NCI-H2196 treated with DMSO at 0.1 percent for 48 hours (cell line): ENCODE results near the gene CTNNA1.
"Not testable (repeated sequence)": the region's sequence is repeated elsewhere in the genome, so short reads cannot be mapped to it uniquely, and the experiment has no call there.

Experiments
- DNase-seq: peaks from one replicate; lab custom pipeline; 2025; ENCODE audit not compliant: unreplicated experiment; lab: John Stamatoyannopoulos, UW

CTNNA1 gene

DNA sequence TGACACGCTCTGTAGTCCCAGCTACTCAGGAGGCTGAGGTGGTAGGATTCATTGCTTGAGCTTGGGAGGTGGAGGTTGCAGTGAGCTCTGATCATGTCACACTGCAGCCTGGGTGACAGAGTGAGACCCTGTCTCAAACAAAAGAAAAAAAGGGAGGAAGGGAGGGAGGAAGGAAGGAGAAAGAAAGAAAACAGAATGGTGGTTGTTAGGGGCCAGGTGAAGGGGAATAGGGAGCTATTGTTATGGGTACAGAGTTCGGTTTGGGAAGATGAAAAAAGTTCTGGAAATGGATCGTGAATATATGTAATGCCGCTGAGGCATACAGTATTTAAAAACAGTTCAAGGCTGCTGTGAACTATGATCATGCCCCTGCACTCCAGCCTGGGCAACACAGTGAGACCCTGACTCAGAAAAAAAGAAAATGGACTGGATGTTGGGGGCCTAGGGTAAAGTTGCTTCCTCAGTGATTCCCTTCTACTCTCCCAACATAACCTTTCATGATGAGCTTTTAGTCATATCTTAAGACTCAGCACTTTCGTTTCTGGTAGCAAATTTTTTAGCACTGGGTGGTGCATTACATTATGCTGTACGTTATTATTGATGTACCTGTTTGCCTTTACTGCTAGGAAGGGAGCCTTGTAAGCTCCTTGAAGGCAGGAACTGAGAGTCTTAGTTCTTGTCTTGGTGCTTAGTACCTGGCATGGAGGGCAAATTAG lies 4.0 kb downstream of the CTNNA1 start:
- no peak for DNase-seq

DNA sequence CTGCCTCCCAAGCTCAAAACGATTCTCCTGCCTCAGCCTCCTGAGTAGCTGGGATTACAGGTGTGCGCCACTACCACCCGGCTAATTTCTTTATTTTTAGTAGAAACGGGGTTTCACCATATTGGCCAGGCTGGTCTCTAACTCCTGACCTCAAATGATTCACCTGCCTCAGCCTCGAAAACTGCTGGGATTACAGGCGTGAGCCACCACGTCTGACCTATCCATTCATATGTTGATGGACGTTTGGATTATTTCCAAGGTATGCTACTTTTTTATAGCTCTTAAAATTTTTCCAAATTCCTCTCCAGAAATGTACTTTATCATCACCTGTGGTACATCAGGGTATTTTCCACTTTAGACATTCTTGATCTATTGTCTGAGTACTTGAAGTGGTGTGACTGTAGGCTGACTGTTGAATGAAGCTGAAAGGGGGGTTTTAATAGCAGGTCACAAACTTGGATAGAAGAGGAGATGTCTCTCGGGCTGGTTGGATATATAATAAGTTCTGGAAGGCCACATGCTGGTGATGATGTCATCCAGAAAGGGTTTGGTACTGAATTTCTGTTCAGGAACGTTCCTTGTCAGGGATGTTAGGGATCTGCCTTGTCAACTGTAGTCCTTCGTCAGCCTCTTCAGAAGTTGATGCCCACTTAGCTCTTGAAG lies 7.4 kb downstream of the CTNNA1 start:
- DNase-seq = no peak

DNA sequence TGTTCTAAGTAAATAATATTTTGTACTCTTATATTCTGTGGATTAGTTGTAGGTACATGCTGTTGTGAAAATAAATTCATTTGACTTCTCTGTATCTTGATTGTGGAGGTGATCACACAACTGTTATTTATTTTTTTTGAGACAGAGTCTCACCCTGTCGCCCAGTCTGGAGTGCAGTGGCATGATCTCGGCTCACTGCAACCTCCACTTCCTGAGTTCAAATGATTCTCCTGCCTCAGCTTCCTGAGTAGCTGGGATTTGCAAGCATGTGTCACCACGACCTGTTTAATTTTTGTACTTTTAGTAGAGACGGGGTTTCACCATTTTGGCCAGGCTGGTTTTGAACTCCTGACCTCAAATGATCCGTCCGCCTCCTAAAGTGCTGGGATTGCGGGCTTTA lies 7.9 kb downstream of the CTNNA1 start:
- DNase-seq = not testable (repeated sequence)

DNA sequence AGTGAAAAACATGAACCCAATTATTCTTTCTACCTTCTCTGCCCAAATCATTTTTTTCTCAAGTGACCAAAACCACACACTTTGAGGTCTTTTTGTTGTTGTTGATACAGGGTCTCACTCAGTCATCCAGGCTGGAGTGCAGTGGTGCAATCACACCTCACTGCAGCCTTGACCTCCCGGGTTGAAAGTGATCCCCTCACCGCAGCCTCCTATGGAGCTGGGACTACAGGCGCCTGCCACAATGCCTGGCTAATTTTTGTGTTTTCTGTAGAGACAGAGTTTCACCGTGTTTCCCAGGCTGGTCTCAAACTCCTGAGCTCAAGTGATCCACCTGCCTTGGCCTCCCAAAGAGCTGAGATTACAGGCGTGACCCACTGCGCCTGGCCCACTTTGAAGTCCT lies 8.4 kb downstream of the CTNNA1 start:
- DNase-seq = not testable (repeated sequence)

DNA sequence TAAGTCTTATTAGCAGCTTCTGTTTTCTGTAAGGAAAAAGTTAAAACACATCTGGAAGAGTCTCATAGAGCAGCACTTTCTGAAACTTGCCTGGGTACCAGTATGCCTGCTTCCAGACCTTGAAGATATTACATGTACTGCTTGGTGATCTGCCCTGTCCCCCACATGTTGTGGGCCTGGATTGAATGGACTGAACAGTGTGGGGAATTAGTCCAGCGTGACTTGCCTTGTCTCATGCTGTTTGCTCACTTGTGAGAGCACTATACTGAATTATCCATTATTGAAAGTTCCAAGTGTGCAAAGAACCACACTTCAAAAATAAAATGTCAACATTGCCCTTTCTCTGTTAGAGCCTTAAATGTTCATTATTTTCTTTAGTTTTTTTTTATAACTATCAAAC lies 8.9 kb downstream of the CTNNA1 start:
- DNase-seq = no peak

DNA sequence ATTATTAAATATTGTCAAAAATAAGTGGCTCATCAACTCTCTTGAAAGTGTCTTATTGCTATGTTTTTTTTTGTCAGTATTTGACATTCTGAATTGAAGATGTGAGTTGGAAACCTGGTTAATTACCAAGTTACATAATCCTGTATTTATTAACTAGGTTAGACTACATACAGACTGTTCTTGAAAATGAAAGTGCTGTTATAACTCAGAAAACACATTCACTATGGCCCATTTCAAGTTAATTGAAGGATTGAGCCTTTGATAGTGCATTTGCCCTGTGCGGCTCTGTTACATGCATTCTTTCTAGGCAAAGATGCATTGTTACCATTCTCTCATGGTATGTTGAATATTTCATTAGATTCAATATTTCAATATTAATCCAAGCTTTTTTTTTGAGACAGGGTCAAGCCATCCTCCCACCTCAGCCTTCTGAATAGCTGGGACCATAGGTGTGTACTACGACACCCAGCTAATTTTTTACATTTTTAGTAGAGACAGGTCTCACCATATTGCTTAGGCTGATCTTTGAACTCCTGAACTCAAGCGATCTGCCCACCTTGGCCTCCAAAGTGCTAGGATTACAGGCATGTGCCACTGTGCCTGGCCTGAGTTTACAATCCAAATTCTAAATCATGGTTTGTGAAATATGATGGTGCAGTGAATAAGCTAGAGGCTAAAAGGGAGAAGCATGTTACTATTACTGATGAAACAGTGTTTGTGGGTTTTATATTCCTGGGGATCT lies 10.0 kb downstream of the CTNNA1 start:
- no peak for DNase-seq

DNA sequence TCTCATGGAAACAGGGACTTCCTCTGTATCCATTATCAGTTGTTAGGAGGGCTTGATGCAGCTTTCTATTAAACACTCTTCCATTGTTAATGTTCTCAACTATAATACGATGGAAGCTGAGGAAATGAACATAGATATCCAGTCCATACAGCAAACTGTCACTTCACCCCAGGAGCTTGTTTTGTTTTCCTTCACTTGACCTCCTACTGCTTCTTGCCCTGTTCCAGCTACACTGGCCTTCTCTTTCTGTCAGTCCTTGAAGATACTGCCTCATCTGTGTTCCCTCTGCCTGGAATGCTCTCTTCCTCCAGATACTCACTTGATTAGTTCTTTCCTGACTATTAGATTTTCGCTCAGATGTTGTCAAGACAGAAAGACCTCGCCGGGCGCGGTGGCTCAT lies 17.1 kb downstream of the CTNNA1 start:
- DNase-seq = no peak

DNA sequence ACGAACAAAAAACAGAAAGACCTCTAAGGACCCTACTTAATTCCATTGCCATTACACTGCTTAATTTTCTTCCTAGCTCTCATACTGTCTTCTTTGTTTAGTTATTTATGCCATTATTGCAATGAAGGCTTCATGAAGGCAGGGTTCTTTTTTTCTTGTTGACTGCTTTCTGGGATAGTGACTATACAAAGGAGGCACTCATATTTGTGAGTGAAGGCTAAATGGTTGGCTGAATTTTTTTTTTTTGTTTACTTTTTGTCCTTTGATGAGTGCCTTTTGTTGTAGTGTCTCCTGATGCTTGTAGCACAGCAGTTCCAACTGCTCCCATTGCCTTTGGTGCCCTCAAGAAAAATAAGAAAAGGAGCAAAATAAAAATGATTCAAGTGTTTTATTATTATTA lies 17.8 kb downstream of the CTNNA1 start:
- DNase-seq = no peak

DNA sequence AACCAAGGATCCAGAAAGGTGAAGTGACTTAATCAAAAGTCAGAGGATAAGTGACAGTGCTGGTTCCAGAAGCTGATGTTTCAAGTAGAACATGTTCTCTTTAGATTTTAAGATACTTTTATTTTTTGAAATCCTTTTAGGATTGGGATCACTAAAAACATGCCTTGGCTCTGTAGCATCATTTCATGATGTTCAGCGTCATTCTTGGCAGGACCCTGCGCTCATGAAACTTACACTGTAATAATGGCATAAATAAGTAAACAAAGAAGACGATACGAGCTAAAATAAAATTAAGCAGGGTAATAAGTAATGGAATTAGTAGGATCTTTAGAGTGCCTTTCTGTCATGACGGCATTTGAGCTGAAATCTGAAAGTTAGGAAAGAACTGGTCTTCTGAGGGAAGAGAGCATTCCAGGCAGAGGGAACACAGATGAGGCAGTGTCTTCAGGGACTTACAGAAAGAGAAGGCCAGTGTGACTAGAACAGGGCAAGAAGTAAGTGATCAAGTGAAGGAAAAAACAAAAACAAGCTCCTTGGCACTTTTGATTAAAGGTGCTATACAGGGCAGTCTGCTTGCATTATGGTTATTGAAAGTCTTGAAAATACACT lies 19.9 kb downstream of the CTNNA1 start:
- no peak for DNase-seq

DNA sequence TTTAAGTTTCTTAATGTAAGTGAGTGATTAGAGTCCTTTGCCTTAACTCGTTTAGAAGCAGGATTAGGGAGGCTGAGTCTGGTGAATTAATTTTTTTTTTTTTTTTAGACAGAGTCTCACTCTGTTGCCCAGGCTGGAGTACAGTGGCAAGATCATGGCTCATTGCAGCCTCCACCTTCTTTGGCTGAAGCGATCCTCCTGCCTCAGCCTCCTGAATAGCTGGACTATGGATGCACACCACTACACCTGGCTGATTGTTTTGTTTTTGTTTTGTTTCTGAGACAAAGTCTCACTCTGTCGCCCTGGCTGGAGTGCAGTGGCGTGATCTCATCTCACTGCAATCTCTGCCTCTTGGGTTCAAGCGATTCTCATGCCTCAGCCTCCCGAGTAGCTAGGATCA lies 20.4 kb downstream of the CTNNA1 start:
- DNase-seq = not testable (repeated sequence)

DNA sequence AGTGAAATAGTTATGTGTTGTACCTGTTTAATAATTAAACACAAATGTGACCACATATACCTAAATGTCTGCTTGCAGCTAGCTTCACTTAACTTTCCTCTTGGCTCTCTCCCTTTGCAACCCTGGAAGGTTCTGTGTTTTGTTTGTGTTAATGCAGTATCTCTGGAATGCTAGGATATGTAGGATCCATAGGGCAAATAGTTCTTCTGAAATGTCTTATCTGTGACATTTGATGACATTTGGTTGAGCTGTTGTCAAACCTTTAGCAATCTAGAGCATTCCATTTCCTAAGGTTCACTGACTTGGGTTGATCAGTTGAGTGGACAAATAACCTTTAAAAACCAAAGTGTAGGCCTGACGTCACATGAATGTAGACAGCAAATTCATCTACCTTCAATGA lies 21.8 kb downstream of the CTNNA1 start:
- no peak for DNase-seq

DNA sequence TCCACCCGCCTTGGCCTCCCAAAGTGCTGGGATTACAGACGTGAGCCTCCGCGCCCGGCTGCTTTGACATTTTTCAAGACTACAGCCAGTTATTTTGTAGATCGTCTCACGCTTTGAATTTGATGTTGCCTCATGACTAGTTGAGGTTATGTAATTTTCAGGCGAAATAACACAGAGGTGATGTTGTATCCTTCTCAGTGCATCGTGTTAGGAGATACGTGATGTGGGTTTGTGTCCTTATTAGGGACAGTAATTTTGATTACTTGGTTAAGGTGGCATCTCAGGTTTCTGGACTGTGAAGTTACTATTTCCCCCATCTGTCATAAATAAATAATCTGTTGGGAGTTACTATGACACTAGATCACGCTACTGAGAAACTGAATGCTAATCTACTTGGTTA lies 25.0 kb downstream of the CTNNA1 start:
- DNase-seq = no peak

DNA sequence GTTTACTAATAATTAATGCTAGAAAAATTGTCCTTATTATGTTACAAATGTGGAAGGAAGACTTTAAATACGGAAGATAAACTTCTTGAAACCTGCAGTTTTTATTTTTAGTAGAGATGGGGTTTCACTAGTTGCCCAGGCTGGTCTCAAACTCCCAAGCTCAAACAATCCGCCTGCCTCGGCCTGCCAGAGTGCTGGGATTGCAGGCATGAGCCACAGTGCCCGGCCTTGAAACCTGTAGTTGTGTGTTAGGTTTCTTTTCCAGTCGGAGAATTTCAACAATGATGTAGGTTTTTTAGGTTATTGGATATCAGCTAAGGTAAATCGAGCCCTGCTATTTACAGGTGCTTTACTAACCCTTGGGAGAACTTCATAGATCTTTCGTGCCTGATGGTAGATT lies 30.8 kb downstream of the CTNNA1 start:
- no peak for DNase-seq

DNA sequence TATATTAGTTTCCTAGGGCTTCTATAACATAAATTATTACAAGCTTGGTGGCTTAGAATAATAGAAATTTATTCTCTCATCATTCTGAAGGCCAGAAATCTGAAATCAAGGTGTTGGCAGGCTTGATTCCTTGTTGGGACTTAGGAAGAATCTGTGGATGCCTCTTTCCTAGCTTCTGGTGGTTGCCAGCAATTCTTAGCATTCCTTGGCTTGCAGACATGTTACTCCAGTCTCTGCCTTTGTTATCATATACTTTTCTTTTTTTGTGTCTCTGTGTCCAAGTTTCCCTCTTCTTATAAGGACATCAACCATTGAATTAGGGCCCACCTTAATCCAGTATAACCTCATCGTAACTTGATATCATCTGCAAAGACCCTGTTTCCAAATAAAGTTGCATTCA lies 31.4 kb downstream of the CTNNA1 start:
- no peak for DNase-seq

DNA sequence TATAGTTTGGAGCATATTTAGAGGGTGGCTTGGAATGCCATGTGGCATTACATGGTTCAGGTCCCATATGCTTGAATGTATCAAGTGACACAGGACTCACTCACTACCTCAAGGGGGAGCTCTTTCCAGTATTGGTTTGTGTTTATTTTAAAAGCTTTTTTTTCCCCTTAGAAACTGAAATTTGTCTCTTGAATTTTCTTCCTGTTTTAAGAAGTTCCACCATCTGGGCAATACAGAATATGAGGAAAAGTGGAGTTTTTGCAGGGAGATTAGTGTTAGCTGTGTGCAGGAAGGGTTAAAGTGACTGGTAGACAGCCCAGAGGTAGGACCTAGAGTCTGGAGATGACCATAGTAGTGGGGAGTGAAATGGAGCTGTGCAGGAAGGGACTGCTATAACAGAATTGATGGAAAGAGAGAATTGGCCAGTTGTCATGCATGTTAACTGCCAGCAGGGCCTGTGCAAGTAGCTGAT lies 36.6 kb downstream of the CTNNA1 start:
- no peak for DNase-seq

DNA sequence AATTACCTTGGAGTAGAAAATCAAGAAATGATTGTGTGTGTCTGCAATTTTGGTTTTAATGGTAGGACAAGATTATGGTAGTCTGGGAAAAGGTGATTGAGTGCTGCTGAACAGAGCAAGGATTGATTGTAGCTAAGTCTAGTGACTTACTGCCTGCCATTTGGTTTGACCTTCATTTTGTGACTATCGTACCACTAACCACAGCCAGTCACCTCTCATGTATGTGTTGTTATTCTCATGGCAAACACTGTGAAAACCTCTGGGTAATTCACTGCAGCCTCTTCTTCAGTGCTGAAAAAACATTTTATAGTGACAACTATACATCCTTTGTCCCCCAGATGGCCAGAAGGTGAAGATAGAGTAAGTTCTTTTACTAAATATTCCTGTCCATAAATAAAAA lies 37.5 kb downstream of the CTNNA1 start:
- DNase-seq = no peak

DNA sequence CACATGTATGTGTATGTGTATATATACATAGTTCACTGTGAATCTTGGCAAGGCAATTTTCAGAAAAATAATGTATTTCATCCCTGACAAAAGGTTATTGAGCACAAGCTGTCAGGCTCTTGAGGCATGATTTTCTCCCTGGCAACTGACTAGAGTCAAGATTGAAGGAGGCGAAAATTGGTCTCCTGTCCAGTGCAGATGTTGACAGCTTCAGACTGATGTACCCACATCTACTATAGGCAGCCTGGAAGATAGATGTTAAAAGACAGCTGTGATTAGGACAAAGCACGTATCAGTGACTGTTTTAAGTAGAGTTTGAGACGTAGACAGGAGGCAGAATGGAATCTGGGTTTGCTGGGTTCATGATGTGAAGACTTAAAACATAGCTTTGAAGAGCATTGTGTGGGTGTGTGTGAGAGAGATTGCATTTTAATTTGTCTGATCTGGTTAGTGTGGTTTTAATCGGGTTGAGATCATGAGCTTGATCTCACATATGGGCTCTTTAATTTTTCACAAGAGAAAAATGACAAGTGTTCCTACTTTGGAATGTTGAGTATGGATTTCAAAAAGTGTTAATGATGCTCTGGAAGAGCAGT lies 39.1 kb downstream of the CTNNA1 start:
- DNase-seq = no peak

DNA sequence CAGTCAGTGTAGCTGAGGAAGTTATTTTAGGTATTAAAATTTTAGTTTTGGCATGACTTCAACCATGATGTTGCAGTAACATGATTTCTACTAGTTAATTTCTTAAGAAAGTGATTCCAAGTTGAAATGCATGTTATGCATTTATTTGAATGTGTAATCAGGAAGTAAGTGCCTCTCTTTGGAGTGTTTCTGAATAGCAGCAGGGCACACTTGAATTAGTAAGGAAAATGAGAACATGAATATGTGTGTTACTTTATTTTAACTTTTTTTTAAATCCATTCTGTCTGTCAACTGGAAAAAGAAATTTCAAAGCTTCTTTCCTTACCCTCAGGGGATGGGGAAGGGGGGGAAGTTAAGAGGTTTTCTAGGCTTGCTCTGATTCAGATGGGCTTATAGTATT lies 40.4 kb downstream of the CTNNA1 start:
- DNase-seq = no peak

DNA sequence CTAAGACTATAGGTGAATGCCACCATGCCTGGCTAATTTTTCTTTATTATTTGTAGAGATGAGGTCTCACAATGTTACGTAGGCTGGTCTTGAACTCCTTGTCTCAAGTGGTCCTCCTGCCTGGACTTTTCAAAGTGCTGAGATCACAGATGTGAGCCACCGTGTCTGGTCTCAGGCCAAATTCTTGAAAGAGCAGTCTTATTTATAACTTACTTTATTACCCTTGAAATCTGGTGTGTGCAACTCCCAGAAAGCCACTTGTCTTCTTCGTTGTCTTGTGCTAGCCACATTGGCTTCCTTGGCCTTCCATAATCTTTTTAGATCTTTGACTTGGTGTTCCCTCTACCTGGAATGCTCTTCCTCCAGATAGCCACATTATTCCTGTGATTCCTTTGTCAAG lies 50.1 kb downstream of the CTNNA1 start:
- no peak for DNase-seq

DNA sequence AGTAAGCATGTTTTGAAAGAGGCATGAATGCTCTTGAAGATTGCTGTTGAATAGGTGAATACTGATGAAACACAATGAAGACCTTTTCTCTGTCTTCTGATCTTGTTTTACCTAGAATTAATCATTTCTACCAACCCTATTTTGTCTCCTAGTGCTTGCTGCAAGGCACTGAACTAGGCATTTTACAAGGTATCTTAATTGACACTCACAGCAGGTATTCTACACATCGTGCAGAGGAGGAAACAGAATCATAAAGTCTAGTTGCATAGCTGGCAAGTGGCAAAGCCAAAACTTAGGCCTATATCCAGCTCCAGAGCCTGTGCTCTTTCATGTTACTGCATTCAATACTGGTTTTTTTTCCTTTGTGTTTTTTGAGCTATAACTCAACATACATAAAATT lies 50.7 kb downstream of the CTNNA1 start:
- no peak for DNase-seq

DNA sequence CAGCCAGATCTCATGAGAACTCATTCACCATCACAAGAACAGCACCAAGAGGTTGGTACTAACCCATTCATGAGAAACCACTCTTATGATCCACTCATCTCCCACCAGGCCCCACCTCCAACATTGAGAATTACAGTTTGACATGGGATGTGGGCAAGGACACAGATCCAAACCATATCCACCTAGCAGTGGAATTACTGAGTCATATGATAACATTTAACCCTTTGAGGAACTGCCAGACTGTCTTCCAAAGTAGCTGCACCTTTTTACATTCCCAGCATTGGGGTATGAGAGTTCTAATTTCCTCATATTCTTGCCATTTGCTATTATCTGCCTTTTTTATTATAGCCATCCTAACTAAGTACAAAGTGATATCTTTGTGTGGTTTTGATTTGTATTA lies 51.9 kb downstream of the CTNNA1 start:
- no peak for DNase-seq
